ENCODE measurements around the gene CAMTA1. TPM values are rescaled to one million over a fixed set of nuclear protein-coding genes. Genes with fewer than 3 reads are reported as not detected.

The CAMTA1 gene, protein sequence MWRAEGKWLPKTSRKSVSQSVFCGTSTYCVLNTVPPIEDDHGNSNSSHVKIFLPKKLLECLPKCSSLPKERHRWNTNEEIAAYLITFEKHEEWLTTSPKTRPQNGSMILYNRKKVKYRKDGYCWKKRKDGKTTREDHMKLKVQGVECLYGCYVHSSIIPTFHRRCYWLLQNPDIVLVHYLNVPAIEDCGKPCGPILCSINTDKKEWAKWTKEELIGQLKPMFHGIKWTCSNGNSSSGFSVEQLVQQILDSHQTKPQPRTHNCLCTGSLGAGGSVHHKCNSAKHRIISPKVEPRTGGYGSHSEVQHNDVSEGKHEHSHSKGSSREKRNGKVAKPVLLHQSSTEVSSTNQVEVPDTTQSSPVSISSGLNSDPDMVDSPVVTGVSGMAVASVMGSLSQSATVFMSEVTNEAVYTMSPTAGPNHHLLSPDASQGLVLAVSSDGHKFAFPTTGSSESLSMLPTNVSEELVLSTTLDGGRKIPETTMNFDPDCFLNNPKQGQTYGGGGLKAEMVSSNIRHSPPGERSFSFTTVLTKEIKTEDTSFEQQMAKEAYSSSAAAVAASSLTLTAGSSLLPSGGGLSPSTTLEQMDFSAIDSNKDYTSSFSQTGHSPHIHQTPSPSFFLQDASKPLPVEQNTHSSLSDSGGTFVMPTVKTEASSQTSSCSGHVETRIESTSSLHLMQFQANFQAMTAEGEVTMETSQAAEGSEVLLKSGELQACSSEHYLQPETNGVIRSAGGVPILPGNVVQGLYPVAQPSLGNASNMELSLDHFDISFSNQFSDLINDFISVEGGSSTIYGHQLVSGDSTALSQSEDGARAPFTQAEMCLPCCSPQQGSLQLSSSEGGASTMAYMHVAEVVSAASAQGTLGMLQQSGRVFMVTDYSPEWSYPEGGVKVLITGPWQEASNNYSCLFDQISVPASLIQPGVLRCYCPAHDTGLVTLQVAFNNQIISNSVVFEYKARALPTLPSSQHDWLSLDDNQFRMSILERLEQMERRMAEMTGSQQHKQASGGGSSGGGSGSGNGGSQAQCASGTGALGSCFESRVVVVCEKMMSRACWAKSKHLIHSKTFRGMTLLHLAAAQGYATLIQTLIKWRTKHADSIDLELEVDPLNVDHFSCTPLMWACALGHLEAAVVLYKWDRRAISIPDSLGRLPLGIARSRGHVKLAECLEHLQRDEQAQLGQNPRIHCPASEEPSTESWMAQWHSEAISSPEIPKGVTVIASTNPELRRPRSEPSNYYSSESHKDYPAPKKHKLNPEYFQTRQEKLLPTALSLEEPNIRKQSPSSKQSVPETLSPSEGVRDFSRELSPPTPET (N-terminal part only)
- 73.2 and 84.9 TPM in 2 replicates for total RNA-seq

DNA sequence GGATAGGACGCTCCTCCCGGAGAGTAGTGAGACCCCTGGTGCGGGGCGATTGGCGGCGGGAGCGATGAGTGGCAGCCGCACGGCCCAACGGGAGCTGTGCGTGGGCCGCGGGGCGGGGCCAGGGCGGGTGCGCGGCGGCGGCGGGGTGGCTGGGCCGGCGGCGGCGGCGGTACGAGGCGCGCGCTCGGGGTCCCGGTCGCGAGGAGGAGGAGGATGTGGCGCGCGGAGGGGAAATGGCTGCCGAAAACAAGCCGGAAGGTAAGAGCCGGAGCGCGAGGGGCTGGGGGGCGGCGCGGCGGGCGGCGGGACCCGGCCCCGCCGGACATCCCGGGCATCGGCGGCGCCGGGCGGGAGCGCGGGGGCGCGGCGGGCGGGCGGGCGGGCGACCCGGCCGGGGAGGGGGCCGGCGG, at the start of gene CAMTA1:
Gene CAMTA1, plus strand, starts transcription at position 137 of the 410 bp plus-strand sequence. Its CDS starts 77 bp downstream, at position 214.

GRCh38 chr1:7770997-7771822, 986.0 kb downstream of the CAMTA1 start, which contains the start of gene VAMP3:
Gene VAMP3, plus strand, starts transcription at chr1:7771296. Its CDS starts 88 bp downstream, at chr1:7771384.

GRCh38 chr1:7783826-7784491, 998.7 kb downstream of the CAMTA1 start, which contains the start of gene PER3:
Gene PER3, plus strand, starts transcription at chr1:7784291. Its CDS starts 587 bp downstream, at chr1:7784878.

Other genes starting within 250 kb of the CAMTA1 start
- 11.7 and 13.8 TPM in 2 replicates for gene NOL9, start 230.9 kb upstream of the CAMTA1 start, total RNA-seq
- 0.17 TPM in 1 of 2 replicates, not detected in the other for gene TAS1R1, start 230.1 kb upstream of the CAMTA1 start, total RNA-seq
- gene ZBTB48, start 205.5 kb upstream of the CAMTA1 start, total RNA-seq: 9.1 and 9.3 TPM in 2 replicates
- gene KLHL21, start 182.6 kb upstream of the CAMTA1 start, total RNA-seq: 38.4 and 52.8 TPM in 2 replicates
- 7.5 and 20.0 TPM in 2 replicates for gene PHF13, start 171.7 kb upstream of the CAMTA1 start, total RNA-seq
- gene THAP3, start 160.6 kb upstream of the CAMTA1 start, total RNA-seq: 16.8 and 19.3 TPM in 2 replicates
- gene DNAJC11, start 83.6 kb upstream of the CAMTA1 start, total RNA-seq: 14.0 and 25.4 TPM in 2 replicates

Data from pericardium fibroblast (primary cell).